NCI-H2107 treated with DMSO at 0.1 percent for 48 hours (cell line): ENCODE measurements around the gene RNF225.
"Not testable (repeated sequence)": the region's sequence is repeated elsewhere in the genome, so short reads cannot be mapped to it uniquely, and the experiment has no call there.

Experiments
- DNase-seq: peaks from one replicate; lab custom pipeline; 2025; ENCODE audit not compliant: unreplicated experiment; lab: John Stamatoyannopoulos, UW

Gene RNF225

GRCh38 chr19:58386576-58387337 lies 8.7 kb upstream of the RNF225 start, which contains the start of gene RPS5:
Gene RPS5 (plus strand): TSS chr19:58387269. CDS start chr19:58388138, 869 bp downstream.
- peak; percentile 93 for DNase-seq

- DNase-seq, result no peak
Observed at GRCh38 chr19:58387338-58388174, 7.9 kb upstream of the RNF225 start.

GRCh38 chr19:58388175-58388526 lies 7.3 kb upstream of the RNF225 start:
- DNase-seq, result no peak

- no peak for DNase-seq
Observed at GRCh38 chr19:58392945-58393724, 2.3 kb upstream of the RNF225 start.

GRCh38 chr19:58393725-58394033 lies 1.8 kb upstream of the RNF225 start:
- DNase-seq, result no peak

- DNase-seq, result no peak
Observed at GRCh38 chr19:58394821-58395219, 636 bp upstream of the RNF225 start.

- no peak for DNase-seq
Observed at GRCh38 chr19:58395979-58396627, 647 bp downstream of the RNF225 start.

GRCh38 chr19:58396691-58397532 lies 1.5 kb downstream of the RNF225 start:
- DNase-seq, result no peak

- DNase-seq, result no peak
Observed at GRCh38 chr19:58397533-58398037, 2.1 kb downstream of the RNF225 start.

GRCh38 chr19:58398087-58398486 lies 2.6 kb downstream of the RNF225 start:
- DNase-seq, result no peak

- DNase-seq, result no peak
Observed at GRCh38 chr19:58398545-58398944, 3.1 kb downstream of the RNF225 start.

GRCh38 chr19:58399903-58400302 lies 4.4 kb downstream of the RNF225 start:
- DNase-seq, result no peak

- DNase-seq, result no peak
Observed at GRCh38 chr19:58400316-58400915, 5.0 kb downstream of the RNF225 start.

- peak; percentile 90 for DNase-seq
Observed at GRCh38 chr19:58400916-58401839, 5.7 kb downstream of the RNF225 start.

- DNase-seq, result no peak
Observed at GRCh38 chr19:58401840-58402421, 6.5 kb downstream of the RNF225 start.

- not testable (repeated sequence) for DNase-seq
Observed at GRCh38 chr19:58403920-58404478, 8.5 kb downstream of the RNF225 start.

- DNase-seq, result no peak
Observed at GRCh38 chr19:58406818-58407657, 11.6 kb downstream of the RNF225 start.
